Right atrium auricular region (tissue), 2 donors: ENCODE results near the gene SCFD2. TPM values are rescaled to one million over a fixed set of nuclear protein-coding genes. Genes with fewer than 3 reads are reported as not detected.

Experiments used
- DNase-seq: peaks from one replicate; pipeline ENCODE4 v3.0.0-alpha.2; 2019; ENCODE audit warnings: low spot score
- H3K27ac ChIP-seq, 2 donors: fragments of 200-600 bp; sonication (generic); 1 replicate in 1 of 2; 2 replicates in 1 of 2; pipeline ENCODE4 v1.5.1; 2016 to 2019
- H3K27me3 ChIP-seq, 2 donors: fragments of 200-600 bp; sonication (generic); one replicate each; pipeline versions ENCODE4 v1.5.1 to v1.6.0; 2017 to 2019
- H3K36me3 ChIP-seq: fragments of 200-600 bp; sonication (generic); one replicate; pipeline ENCODE4 v1.5.1; 2016
- H3K4me1 ChIP-seq, 2 donors: fragments of 200-600 bp; sonication (generic); one replicate each; pipeline versions ENCODE4 v1.5.1 to v1.6.0; 2017 to 2019
- H3K4me3 ChIP-seq, 2 donors: fragments of 200-600 bp; sonication (generic); 1 replicate in 1 of 2; 2 replicates in 1 of 2; pipeline ENCODE4 v1.5.1; 2017 to 2019; ENCODE audit warnings: mild to moderate bottlenecking in 1 of 2, moderate library complexity in 1 of 2
- H3K9me3 ChIP-seq, 2 donors: fragments of 200-600 bp; sonication (generic); one replicate each; pipeline ENCODE4 v1.5.1; 2019
- CTCF ChIP-seq, 2 donors: fragments of 200-600 bp; sonication (generic); IDR thresholded peaks; one replicate each; pipeline ENCODE4 v1.5.1; 2019; ENCODE audit warnings: antibody characterized with exemption in 2 of 2
- total RNA-seq, 2 donors: library from RNA; depleted of rRNA; stranded (reverse); fragments of >200 nt; gene quantifications; one replicate each; pipeline ENCODE4 v1.1.0, GENCODE V29; 2016

The SCFD2 gene
- total RNA-seq, 2 donors from 2014 or later: 8.1 to 9.4 TPM

- no peak for TF ChIP-seq CTCF (IDR thresholded peaks at IDR 0.05)
- H3K4me1 ChIP-seq: peaks cover 0 to 31% of the 10 kb centered on the region in 2 donors
- H3K4me3 ChIP-seq: no peak overlapping the region
Observed at GRCh38 chr4:52915191-52915590, 450.7 kb downstream of the SCFD2 start.

GRCh38 chr4:52914051-52914605 is 451.7 kb downstream of the SCFD2 start:
- no peak overlapping the region for H3K4me3 ChIP-seq
- peak overlapping the region in 1 of 2 donors; percentile 69 for H3K27ac ChIP-seq

More at GRCh38 chr4:52915191-52915590, 450.7 kb downstream of the SCFD2 start:
- Histone ChIP-seq H3K36me3 (no peaks in the 10 kb centered on the region), H3K9me3 (no peaks in the 10 kb centered on the region), H3K27me3 (no peaks in the 10 kb centered on the region), H3K27ac (no peak overlapping the region)
- DNase-seq: no peak

GRCh38 chr4:52912608-52913007 is 453.3 kb downstream of the SCFD2 start:
- no peaks in the 10 kb centered on the region for H3K27me3 ChIP-seq

More at GRCh38 chr4:52914051-52914605, 451.7 kb downstream of the SCFD2 start:
- DNase-seq: no peak
- Histone ChIP-seq H3K4me1 (peaks cover 0 to 31% of the 10 kb centered on the region in 2 donors), H3K27me3 (no peaks in the 10 kb centered on the region), H3K36me3 (no peaks in the 10 kb centered on the region), H3K9me3 (no peaks in the 10 kb centered on the region)
- TF ChIP-seq CTCF (IDR thresholded peaks at IDR 0.05): no peak

GRCh38 chr4:52911684-52912294 is 454.1 kb downstream of the SCFD2 start:
- H3K27me3 ChIP-seq: no peaks in the 10 kb centered on the region
- no peak overlapping the region for H3K27ac ChIP-seq
- H3K36me3 ChIP-seq: no peaks in the 10 kb centered on the region
- H3K4me1 ChIP-seq: peaks cover 0 to 31% of the 10 kb centered on the region in 2 donors
- H3K9me3 ChIP-seq: no peaks in the 10 kb centered on the region
- no peak overlapping the region for H3K4me3 ChIP-seq
- DNase-seq: peak; percentile 82
- peak; percentile 54 to 79 for TF ChIP-seq CTCF (IDR thresholded peaks at IDR 0.05)

More at GRCh38 chr4:52912608-52913007, 453.3 kb downstream of the SCFD2 start:
- DNase-seq: no peak
- H3K27ac ChIP-seq: peak overlapping the region in 1 of 2 donors; percentile 15
- no peaks in the 10 kb centered on the region for H3K9me3 ChIP-seq
- H3K4me3 ChIP-seq: no peak overlapping the region
- H3K4me1 ChIP-seq: peaks cover 0 to 31% of the 10 kb centered on the region in 2 donors
- no peak for TF ChIP-seq CTCF (IDR thresholded peaks at IDR 0.05)
- H3K36me3 ChIP-seq: no peaks in the 10 kb centered on the region

GRCh38 chr4:52910115-52910514 is 455.7 kb downstream of the SCFD2 start:
- no peaks in the 10 kb centered on the region for H3K9me3 ChIP-seq
- TF ChIP-seq CTCF (IDR thresholded peaks at IDR 0.05): no peak
- H3K27ac ChIP-seq: no peak overlapping the region
- no peak overlapping the region for H3K4me3 ChIP-seq
- H3K36me3 ChIP-seq: no peaks in the 10 kb centered on the region
- H3K27me3 ChIP-seq: no peaks in the 10 kb centered on the region
- peaks cover 0 to 26% of the 10 kb centered on the region in 2 donors for H3K4me1 ChIP-seq
- DNase-seq: no peak
